HG02623 (cell line): ENCODE measurements around the gene ATP13A2.

Experiments
- ATAC-seq: cut with Tn5 transposase; IDR thresholded peaks from one replicate; pipeline ENCODE4 v1.9.1; 2021; ENCODE audit warnings: moderate library complexity; ENCODE audit not compliant: unreplicated experiment

ATP13A2 gene

GRCh38 chr1:17030206-17030605, 18.5 kb upstream of the ATP13A2 start:
- no peak for ATAC-seq

GRCh38 chr1:17028662-17029188, 17.0 kb upstream of the ATP13A2 start:
- ATAC-seq: no peak

GRCh38 chr1:17027900-17028299, 16.2 kb upstream of the ATP13A2 start:
- ATAC-seq: no peak

- ATAC-seq: no peak
Observed at GRCh38 chr1:17027403-17027802, 15.7 kb upstream of the ATP13A2 start.

GRCh38 chr1:17024721-17025120, 13.0 kb upstream of the ATP13A2 start:
- ATAC-seq: no peak

GRCh38 chr1:17023573-17023972, 11.8 kb upstream of the ATP13A2 start:
- no peak for ATAC-seq

- ATAC-seq: no peak
Observed at GRCh38 chr1:17023102-17023501, 11.4 kb upstream of the ATP13A2 start.

- no peak for ATAC-seq
Observed at GRCh38 chr1:17021896-17022295, 10.2 kb upstream of the ATP13A2 start.

GRCh38 chr1:17020502-17020901, 8.8 kb upstream of the ATP13A2 start:
- ATAC-seq: no peak

- no peak for ATAC-seq
Observed at GRCh38 chr1:17018849-17019248, 7.1 kb upstream of the ATP13A2 start.

- no peak for ATAC-seq
Observed at GRCh38 chr1:17017435-17017834, 5.7 kb upstream of the ATP13A2 start.

GRCh38 chr1:17016317-17016661, 4.6 kb upstream of the ATP13A2 start:
- ATAC-seq: no peak

GRCh38 chr1:17014671-17015567, 3.2 kb upstream of the ATP13A2 start:
- no peak for ATAC-seq

- ATAC-seq: no peak
Observed at GRCh38 chr1:17013491-17014320, 2.0 kb upstream of the ATP13A2 start.

- no peak for ATAC-seq
Observed at GRCh38 chr1:17012775-17013490, 1.2 kb upstream of the ATP13A2 start.

GRCh38 chr1:17011092-17011438, 663 bp downstream of the ATP13A2 start:
- no peak for ATAC-seq

GRCh38 chr1:17009706-17010105, 2.0 kb downstream of the ATP13A2 start:
- no peak for ATAC-seq

- ATAC-seq: no peak
Observed at GRCh38 chr1:17008208-17008855, 3.4 kb downstream of the ATP13A2 start.

GRCh38 chr1:17007121-17007520, 4.6 kb downstream of the ATP13A2 start:
- ATAC-seq: no peak

GRCh38 chr1:17005365-17005740, 6.4 kb downstream of the ATP13A2 start:
- no peak for ATAC-seq
